ENCODE measurements around the gene SYNDIG1.

Gene SYNDIG1

DNA sequence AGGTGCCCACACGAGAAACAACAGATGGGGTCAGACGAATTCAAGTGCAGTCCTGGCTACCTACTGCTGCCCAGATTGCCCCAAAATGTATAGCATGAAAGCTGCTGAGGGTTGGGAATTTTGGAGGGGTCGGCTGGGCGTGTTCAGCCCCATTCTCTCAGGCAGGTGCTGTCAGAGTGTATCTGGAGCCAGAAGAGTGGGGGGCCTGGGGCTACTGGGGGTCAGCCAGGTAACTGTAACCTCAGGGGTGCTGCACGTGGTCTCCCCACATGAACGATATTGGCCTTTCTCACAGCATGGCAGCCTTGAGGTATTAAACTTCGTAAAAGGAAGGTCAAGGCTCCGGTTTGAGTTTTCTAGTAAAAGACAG, 14.6 kb downstream of the SYNDIG1 start:
- H3K4me3 ChIP-seq: no peak overlapping the region
- H3K27ac ChIP-seq: no peak overlapping the region
- no peaks in the 10 kb centered on the region for H3K36me3 ChIP-seq (ENCODE audit: insufficient read depth, low read length)
- H3K9ac ChIP-seq (ENCODE audit: insufficient read length): no peak overlapping the region
- no peak for DNase-seq (ENCODE audit: low read depth, low spot score)
- no peak for TF ChIP-seq EZH2 (IDR thresholded peaks at IDR 0.05)
- no peaks in the 10 kb centered on the region for H3K9me3 ChIP-seq (ENCODE audit: low read depth, low read length)

DNA sequence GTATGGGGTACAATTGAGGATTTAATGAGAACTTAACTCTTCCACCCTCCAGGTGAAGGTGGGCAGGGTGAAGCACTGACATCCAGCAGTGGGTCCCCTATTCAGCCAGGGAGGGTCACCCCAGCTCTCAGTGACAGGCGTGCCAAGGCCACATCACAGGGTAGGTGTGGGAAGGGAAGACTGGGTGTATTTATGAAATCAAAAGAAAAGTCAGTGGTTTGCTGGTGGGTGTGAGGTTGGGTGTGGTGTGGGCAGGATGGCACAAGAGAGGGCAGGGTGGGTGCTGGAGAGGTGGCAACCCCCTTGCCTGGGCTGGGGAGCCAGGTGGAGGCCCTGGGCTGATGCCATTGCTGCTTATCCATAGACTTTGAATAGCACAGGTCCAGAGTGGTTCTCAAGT, 16.6 kb downstream of the SYNDIG1 start:
- no peak for DNase-seq (ENCODE audit: low read depth, low spot score)
- H3K36me3 ChIP-seq (ENCODE audit: insufficient read depth, low read length): no peaks in the 10 kb centered on the region

DNA sequence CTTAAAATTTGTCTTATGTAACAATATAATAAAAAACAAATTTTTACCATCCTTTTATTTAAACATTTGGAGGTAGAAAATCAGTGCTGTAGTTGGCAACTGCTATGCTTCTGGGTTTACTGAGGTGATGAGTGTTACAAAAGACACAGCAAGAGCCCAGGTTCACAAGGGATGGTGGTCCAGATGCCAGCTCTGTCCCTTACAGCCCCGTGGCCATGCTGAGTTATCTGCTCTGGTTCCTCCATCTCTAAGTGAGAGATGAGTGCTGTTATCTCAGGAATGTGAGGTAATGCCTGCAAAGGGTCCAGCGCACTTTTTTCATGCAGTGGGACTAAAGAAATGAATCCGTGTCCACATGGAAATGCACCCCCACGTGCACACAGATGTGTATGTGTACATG, 17.8 kb downstream of the SYNDIG1 start:
- H3K27ac ChIP-seq: no peak overlapping the region
- no peaks in the 10 kb centered on the region for H3K36me3 ChIP-seq (ENCODE audit: insufficient read depth, low read length)
- H3K9ac ChIP-seq (ENCODE audit: insufficient read length): no peak overlapping the region
- no peak for DNase-seq (ENCODE audit: low read depth, low spot score)
- no peak for TF ChIP-seq EZH2 (IDR thresholded peaks at IDR 0.05)
- no peak for TF ChIP-seq FOXP2 (optimal IDR thresholded peaks at IDR 0.05; ENCODE audit: control extremely low read depth, extremely low read length, insufficient read depth)
- no peak for TF ChIP-seq POLR2AphosphoS5 (IDR thresholded peaks at IDR 0.05; ENCODE audit: borderline replicate concordance, low read depth, low read length)
- no peak overlapping the region for H3K4me3 ChIP-seq
- no peaks in the 10 kb centered on the region for H3K9me3 ChIP-seq (ENCODE audit: low read depth, low read length)

More for the DNA sequence above, 16.6 kb downstream of the SYNDIG1 start:
- Histone ChIP-seq H3K27ac (no peak overlapping the region), H3K4me3 (no peak overlapping the region), H3K9me3 (ENCODE audit: low read depth, low read length) (no peaks in the 10 kb centered on the region), H3K9ac (ENCODE audit: insufficient read length) (no peak overlapping the region)
- TF ChIP-seq FOXP2 (optimal IDR thresholded peaks at IDR 0.05; ENCODE audit: control extremely low read depth, extremely low read length, insufficient read depth) (no peak), POLR2AphosphoS5 (IDR thresholded peaks at IDR 0.05; ENCODE audit: borderline replicate concordance, low read depth, low read length) (no peak), EZH2 (IDR thresholded peaks at IDR 0.05) (no peak)

DNA sequence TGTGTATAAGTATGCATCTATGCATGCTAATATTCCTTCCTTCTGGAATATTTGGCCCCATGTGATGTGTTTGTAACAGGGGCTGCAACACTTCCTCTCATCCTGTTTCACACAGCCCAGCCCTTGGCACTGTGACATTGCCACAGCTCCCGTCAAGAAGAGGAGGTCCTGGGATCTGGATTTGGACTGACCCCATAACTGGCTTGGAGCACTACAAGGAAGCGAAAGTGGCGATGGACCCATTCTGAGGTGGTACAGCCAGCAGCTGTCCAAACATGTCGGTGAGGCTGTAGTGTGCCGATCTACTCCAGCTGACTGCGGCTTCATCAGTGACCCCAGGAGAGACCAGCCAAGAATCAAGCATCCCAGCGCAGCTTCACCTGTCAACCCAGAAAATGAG, 18.2 kb downstream of the SYNDIG1 start:
- DNase-seq (ENCODE audit: low read depth, low spot score): no peak
- H3K4me3 ChIP-seq: no peak overlapping the region
- H3K9ac ChIP-seq (ENCODE audit: insufficient read length): no peak overlapping the region
- no peak overlapping the region for H3K27ac ChIP-seq
- no peaks in the 10 kb centered on the region for H3K36me3 ChIP-seq (ENCODE audit: insufficient read depth, low read length)
- TF ChIP-seq FOXP2 (optimal IDR thresholded peaks at IDR 0.05; ENCODE audit: control extremely low read depth, extremely low read length, insufficient read depth) (no peak), EZH2 (IDR thresholded peaks at IDR 0.05) (no peak), POLR2AphosphoS5 (IDR thresholded peaks at IDR 0.05; ENCODE audit: borderline replicate concordance, low read depth, low read length) (no peak)
- H3K9me3 ChIP-seq (ENCODE audit: low read depth, low read length): no peaks in the 10 kb centered on the region

DNA sequence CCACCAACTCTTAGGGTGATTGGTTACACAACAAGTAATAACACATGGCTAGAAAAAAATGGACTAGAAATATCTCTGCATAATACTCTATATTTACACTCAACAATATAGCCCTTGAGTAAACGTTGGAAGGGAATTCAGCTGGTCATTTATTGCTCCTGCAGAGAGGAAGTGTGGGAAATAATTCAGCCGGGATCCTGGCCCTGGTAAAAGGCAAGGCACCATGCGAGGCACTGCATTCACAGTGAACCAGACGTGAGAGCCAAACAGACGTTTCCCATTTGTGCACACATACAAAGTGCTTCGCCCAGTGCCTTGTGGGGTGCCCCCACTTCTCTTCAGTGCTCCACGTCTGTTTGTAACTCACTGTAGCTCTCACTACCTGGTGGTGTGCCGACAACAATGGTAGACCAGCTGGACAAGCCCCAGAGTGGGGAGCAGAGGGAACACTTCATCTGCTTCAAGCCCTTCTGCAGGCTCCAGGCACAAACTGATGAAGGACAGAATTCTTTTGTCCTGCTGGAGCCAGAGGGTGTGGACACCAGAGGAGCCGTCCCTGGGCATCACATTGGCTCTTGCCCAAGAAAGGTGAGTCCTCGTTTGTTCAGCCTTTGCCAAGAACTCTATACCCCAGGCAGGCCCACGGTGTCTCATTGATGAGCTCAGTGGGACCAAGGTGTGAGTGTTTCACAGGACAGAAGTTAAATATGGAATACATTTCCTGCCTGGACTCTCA, 18.8 kb downstream of the SYNDIG1 start:
- Histone ChIP-seq H3K27ac (no peak overlapping the region), H3K36me3 (ENCODE audit: insufficient read depth, low read length) (no peaks in the 10 kb centered on the region), H3K9me3 (ENCODE audit: low read depth, low read length) (no peaks in the 10 kb centered on the region), H3K9ac (ENCODE audit: insufficient read length) (no peak overlapping the region), H3K4me3 (no peak overlapping the region)
- no peak for DNase-seq (ENCODE audit: low read depth, low spot score)
- TF ChIP-seq POLR2AphosphoS5 (IDR thresholded peaks at IDR 0.05; ENCODE audit: borderline replicate concordance, low read depth, low read length) (no peak), FOXP2 (optimal IDR thresholded peaks at IDR 0.05; ENCODE audit: control extremely low read depth, extremely low read length, insufficient read depth) (no peak), EZH2 (IDR thresholded peaks at IDR 0.05) (no peak)

DNA sequence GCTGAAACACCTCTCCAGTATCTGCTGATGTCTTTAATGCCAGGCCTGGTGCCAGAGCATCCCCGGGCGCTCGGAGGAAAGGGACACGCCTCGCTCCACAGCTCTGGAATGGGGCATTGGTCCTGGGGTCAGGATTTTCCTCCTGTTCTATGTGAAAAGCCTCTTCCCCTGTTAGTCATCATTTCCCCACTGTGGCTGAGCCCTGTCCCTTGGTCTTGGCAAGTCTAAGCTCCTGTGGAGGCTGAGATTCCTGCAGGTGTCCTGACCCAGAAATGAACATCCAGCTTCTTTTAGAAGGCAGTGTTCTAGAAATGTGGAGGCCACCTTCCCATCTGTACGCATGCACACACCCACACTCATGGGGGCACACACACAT, 19.4 kb downstream of the SYNDIG1 start:
- Histone ChIP-seq H3K27ac (no peak overlapping the region), H3K36me3 (ENCODE audit: insufficient read depth, low read length) (no peaks in the 10 kb centered on the region), H3K4me3 (no peak overlapping the region), H3K9ac (ENCODE audit: insufficient read length) (no peak overlapping the region), H3K9me3 (ENCODE audit: low read depth, low read length) (no peaks in the 10 kb centered on the region)
- DNase-seq (ENCODE audit: low read depth, low spot score): no peak
- TF ChIP-seq FOXP2 (optimal IDR thresholded peaks at IDR 0.05; ENCODE audit: control extremely low read depth, extremely low read length, insufficient read depth) (no peak), POLR2AphosphoS5 (IDR thresholded peaks at IDR 0.05; ENCODE audit: borderline replicate concordance, low read depth, low read length) (no peak), EZH2 (IDR thresholded peaks at IDR 0.05) (no peak)

DNA sequence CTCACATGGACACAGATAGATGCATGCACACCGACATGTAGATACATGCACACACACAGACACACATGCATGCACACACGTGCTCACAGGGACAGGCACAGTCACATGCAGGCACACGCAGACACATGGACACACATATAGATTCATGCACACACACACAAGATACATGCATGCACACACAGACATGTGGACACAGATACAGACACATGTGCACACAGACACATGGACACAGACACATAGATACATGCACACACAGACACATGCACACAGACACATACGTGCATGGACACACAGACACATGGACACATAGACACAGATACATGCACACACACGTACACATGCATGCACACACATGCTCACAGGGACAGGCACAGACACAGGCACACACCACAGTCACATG, 19.8 kb downstream of the SYNDIG1 start:
- Histone ChIP-seq H3K27ac (no peak overlapping the region), H3K9me3 (ENCODE audit: low read depth, low read length) (no peaks in the 10 kb centered on the region), H3K9ac (ENCODE audit: insufficient read length) (no peak overlapping the region), H3K4me3 (no peak overlapping the region), H3K36me3 (ENCODE audit: insufficient read depth, low read length) (no peaks in the 10 kb centered on the region)
- no peak for DNase-seq (ENCODE audit: low read depth, low spot score)
- no peak for TF ChIP-seq POLR2AphosphoS5 (IDR thresholded peaks at IDR 0.05; ENCODE audit: borderline replicate concordance, low read depth, low read length)
- TF ChIP-seq EZH2 (IDR thresholded peaks at IDR 0.05): no peak
- TF ChIP-seq FOXP2 (optimal IDR thresholded peaks at IDR 0.05; ENCODE audit: control extremely low read depth, extremely low read length, insufficient read depth): no peak

DNA sequence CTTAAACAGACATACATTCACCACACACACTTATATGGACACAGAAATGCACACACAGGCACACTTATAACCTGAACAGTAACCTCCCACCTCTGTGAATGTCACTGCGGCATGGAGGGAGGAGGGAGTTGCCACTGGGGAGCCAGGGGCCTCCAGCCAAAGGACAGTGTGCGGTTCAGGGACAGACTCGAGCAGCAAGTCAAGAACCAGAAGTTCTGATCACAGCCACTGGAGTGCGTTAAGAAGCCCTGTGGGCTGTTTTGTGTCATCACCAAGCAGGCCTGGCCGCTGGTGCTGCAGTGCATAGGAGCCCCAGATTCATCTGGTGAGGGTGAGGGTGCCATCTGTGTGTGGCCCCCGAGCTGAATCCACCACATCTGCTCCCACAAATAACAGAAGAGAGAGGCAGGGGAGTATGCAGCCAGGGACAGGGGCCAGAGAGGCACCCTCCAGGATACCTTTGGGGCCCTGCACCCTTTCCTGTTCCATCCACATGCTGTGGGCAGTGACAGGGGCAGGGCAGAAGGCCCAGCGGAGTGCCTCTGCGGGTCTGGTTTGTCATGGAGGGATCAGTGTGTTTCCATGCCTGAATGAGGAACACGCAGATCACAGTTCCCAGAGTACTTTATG, 20.3 kb downstream of the SYNDIG1 start:
- H3K4me3 ChIP-seq: no peak overlapping the region
- H3K9me3 ChIP-seq (ENCODE audit: low read depth, low read length): no peaks in the 10 kb centered on the region
- no peaks in the 10 kb centered on the region for H3K36me3 ChIP-seq (ENCODE audit: insufficient read depth, low read length)
- no peak for DNase-seq (ENCODE audit: low read depth, low spot score)
- H3K9ac ChIP-seq (ENCODE audit: insufficient read length): no peak overlapping the region
- TF ChIP-seq FOXP2 (optimal IDR thresholded peaks at IDR 0.05; ENCODE audit: control extremely low read depth, extremely low read length, insufficient read depth) (no peak), EZH2 (IDR thresholded peaks at IDR 0.05) (no peak), POLR2AphosphoS5 (IDR thresholded peaks at IDR 0.05; ENCODE audit: borderline replicate concordance, low read depth, low read length) (no peak)
- H3K27ac ChIP-seq: no peak overlapping the region

DNA sequence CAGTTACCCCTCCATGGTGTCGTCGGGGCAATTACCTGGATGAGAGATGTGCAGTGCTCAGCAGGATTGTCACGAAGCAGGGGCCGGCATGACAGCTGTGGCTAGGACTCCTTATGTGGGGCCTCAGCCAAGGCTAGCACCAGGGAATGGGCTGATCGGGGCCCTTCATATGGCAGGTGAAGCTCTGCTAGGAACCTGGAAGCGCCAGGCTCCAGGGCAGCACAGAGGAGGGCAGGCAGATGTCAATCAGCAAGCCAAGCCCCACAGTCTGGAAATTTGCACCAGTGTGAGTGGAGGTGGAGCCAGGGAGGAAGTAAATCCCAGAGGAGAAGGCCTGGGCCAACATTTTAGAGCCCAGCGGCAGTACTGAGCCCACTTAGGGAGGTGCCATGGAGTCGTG, 21.2 kb downstream of the SYNDIG1 start:
- no peak for TF ChIP-seq FOXP2 (optimal IDR thresholded peaks at IDR 0.05; ENCODE audit: control extremely low read depth, extremely low read length, insufficient read depth)
- no peak for TF ChIP-seq POLR2AphosphoS5 (IDR thresholded peaks at IDR 0.05; ENCODE audit: borderline replicate concordance, low read depth, low read length)
- no peak for TF ChIP-seq EZH2 (IDR thresholded peaks at IDR 0.05)

More for the DNA sequence above, 21.2 kb downstream of the SYNDIG1 start:
- DNase-seq (ENCODE audit: low read depth, low spot score): no peak
- H3K27ac ChIP-seq: no peak overlapping the region
- H3K4me3 ChIP-seq: no peak overlapping the region
- no peaks in the 10 kb centered on the region for H3K9me3 ChIP-seq (ENCODE audit: low read depth, low read length)
- no peaks in the 10 kb centered on the region for H3K36me3 ChIP-seq (ENCODE audit: insufficient read depth, low read length)
- no peak overlapping the region for H3K9ac ChIP-seq (ENCODE audit: insufficient read length)
